IPS-15b (cell line): ENCODE results near the gene TBC1D22A.

Experiments
- H3K27me3 ChIP-seq: one replicate; pipeline ENCODE4 v1.6.1; 2013; ENCODE audit warnings: low read length; ENCODE audit not compliant: control insufficient read depth, insufficient read depth
- H3K36me3 ChIP-seq: one replicate; pipeline ENCODE4 v1.6.1; 2013; ENCODE audit warnings: low read length; ENCODE audit not compliant: control insufficient read depth, insufficient read depth
- H3K4me1 ChIP-seq: one replicate; pipeline ENCODE4 v1.6.1; 2013; ENCODE audit warnings: mild to moderate bottlenecking, low read length; ENCODE audit not compliant: control insufficient read depth, insufficient read depth
- H3K4me3 ChIP-seq: one replicate; pipeline ENCODE4 v1.5.1; 2013; ENCODE audit warnings: low read depth, low read length
- H3K9ac ChIP-seq: one replicate; pipeline ENCODE4 v1.6.1; 2013; ENCODE audit warnings: low read depth, mild to moderate bottlenecking, low read length
- H3K9me3 ChIP-seq: one replicate; pipeline ENCODE4 v1.6.1; 2013; ENCODE audit warnings: mild to moderate bottlenecking, low read length; ENCODE audit not compliant: control insufficient read depth, insufficient read depth

Gene TBC1D22A

GRCh38 chr22:47029244-47030074, 267.0 kb downstream of the TBC1D22A start:
- H3K9me3 ChIP-seq = no peaks in the 10 kb centered on the region
- no peak overlapping the region for H3K9ac ChIP-seq
- H3K4me1 ChIP-seq = peaks cover 3% of the 10 kb centered on the region
- H3K27me3 ChIP-seq = no peaks in the 10 kb centered on the region
- H3K36me3 ChIP-seq = peaks cover 3% of the 10 kb centered on the region
- no peak overlapping the region for H3K4me3 ChIP-seq

DNA sequence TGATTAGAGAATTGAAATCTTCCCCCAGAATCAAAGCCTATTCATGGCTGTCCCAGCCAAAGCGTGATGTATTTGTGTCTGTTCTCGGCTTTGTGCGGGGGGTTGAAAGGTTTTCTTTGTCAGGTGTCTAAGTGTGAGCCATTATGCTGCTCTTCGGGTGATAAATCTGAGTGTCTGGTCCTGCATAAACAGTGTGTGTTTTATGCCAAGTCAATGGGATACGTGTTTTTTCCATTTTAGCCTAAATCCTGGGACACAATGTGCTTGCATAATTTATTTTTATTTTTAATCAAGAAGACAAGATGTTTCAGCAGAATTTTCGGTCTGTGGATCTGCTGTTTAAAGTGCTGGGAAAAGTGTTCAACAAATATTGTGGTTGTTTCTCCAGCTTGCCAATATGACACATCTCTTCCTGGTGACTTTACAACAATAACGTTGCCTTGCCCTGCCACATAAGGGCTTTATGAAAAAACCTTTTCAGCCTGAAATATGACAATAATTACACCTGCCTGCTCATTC, 267.8 kb downstream of the TBC1D22A start:
- H3K4me1 ChIP-seq = peaks cover 3% of the 10 kb centered on the region
- peaks cover 3% of the 10 kb centered on the region for H3K36me3 ChIP-seq
- no peak overlapping the region for H3K4me3 ChIP-seq
- no peaks in the 10 kb centered on the region for H3K9me3 ChIP-seq
- no peak overlapping the region for H3K9ac ChIP-seq
- H3K27me3 ChIP-seq = no peaks in the 10 kb centered on the region

DNA sequence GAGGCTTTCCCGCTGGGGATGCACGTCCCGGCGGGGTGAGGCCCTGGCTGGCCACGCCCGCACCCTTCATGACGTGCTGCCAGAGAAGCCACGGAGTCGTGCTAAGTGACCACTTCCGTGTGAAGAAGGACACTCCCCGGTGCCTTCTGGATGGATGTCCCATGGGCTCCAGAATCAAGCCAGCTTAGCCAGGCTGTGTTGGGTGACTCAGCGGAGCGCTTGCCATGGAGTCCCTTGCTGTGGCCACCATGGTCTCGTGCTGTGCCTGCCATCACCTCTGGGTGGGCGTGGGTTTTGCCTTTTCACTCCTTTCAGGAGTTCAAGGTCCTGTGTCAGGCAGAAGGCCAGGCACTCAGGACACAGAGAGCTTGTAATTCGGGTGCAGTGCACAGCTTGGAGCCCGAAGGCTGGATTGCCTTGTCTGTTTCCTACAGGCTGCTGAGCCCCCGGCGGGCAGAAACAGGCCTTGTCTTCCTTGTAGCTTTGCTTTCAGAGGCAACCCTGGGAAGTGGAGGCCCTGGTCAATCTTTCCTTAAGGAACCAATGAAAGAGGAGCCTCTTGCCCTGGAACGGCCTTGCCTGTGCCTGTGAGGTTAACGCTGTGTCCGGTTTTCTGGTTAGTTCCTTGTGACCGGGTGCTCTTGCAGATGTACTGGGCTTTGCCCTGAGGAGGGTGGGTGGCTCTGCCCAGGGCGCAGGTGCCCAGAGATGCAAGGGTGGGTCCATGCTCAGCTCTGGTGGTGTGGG, 268.6 kb downstream of the TBC1D22A start:
- H3K4me1 ChIP-seq = peaks cover 3% of the 10 kb centered on the region
- peaks cover 3% of the 10 kb centered on the region for H3K36me3 ChIP-seq
- H3K27me3 ChIP-seq = no peaks in the 10 kb centered on the region
- H3K9ac ChIP-seq = no peak overlapping the region
- H3K9me3 ChIP-seq = no peaks in the 10 kb centered on the region
- H3K4me3 ChIP-seq = no peak overlapping the region

DNA sequence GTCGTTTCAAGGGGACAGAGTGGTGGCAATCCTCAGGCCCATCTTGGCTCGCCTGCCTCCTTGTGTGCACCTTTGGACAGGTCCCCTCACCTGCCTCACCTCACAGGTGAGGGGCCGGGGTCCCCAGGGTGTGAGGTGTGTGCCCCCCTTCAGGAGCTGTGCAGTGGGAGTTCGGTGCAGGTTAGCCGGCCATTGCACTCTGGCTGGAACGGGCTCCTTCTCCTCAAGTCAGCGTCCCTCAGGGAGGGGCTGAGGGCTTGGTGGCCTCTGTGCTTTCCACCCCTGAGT, 269.1 kb downstream of the TBC1D22A start:
- Histone ChIP-seq H3K27me3 (no peaks in the 10 kb centered on the region), H3K4me1 (peaks cover 3% of the 10 kb centered on the region), H3K9ac (no peak overlapping the region), H3K9me3 (no peaks in the 10 kb centered on the region), H3K4me3 (no peak overlapping the region), H3K36me3 (peaks cover 3% of the 10 kb centered on the region)

DNA sequence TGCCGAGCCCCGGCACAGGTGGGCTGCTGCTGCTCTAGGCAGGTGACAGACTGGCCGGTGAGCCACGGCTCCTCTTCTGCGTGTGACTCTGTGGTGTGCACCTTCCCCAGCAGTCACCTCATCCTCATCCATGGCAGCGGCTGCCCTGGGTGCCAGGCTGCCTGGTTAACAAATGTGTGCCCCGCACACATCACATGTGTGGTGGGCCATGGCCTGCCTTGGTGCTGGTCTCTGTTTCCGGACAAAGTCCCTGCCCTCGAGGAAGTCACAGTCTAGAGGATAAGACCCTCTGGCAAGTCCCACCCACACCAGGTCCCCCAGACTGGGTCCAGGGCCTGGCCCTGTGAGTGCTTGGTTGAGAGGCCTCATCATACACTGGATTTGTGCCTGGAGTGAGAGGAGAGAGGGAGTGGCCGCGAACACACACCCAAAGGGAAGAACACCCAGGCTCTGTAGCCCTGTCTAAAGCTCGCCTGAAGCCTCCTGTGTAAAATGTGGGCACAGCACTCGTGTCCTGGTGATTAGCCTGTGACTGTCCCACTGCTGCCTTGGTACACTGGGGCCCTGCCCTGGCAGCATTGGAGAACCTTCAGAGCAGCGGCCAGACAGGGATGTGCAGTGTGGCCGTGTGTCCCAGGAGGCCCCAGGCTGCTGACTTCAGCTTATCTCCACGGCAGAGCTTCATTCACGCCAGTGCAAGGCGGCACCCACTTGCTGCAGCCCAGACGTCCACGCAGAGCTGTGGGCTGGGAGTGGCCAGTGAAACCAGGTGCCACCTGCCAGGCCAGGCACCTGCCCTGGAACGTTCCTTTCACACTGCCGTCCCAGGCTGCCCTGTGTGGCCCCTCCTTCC, 269.9 kb downstream of the TBC1D22A start:
- H3K27me3 ChIP-seq = no peaks in the 10 kb centered on the region
- H3K9me3 ChIP-seq = no peaks in the 10 kb centered on the region
- H3K9ac ChIP-seq = no peak overlapping the region
- peaks cover 3% of the 10 kb centered on the region for H3K4me1 ChIP-seq
- H3K36me3 ChIP-seq = peaks cover 3% of the 10 kb centered on the region
- H3K4me3 ChIP-seq = no peak overlapping the region

GRCh38 chr22:47032956-47033647, 270.7 kb downstream of the TBC1D22A start:
- H3K4me3 ChIP-seq = no peak overlapping the region
- H3K36me3 ChIP-seq = peaks cover 3% of the 10 kb centered on the region
- H3K9ac ChIP-seq = no peak overlapping the region

GRCh38 chr22:47033648-47034000, 271.2 kb downstream of the TBC1D22A start:
- H3K4me3 ChIP-seq = no peak overlapping the region
- no peaks in the 10 kb centered on the region for H3K4me1 ChIP-seq
- no peaks in the 10 kb centered on the region for H3K9me3 ChIP-seq
- peaks cover 3% of the 10 kb centered on the region for H3K36me3 ChIP-seq
- H3K27me3 ChIP-seq = no peaks in the 10 kb centered on the region
- no peak overlapping the region for H3K9ac ChIP-seq

More at GRCh38 chr22:47032956-47033647, 270.7 kb downstream of the TBC1D22A start:
- Histone ChIP-seq H3K4me1 (peaks cover under 1% of the 10 kb centered on the region), H3K9me3 (no peaks in the 10 kb centered on the region), H3K27me3 (no peaks in the 10 kb centered on the region)

GRCh38 chr22:47034076-47034808, 271.8 kb downstream of the TBC1D22A start:
- Histone ChIP-seq H3K4me1 (no peaks in the 10 kb centered on the region), H3K36me3 (peaks cover 3% of the 10 kb centered on the region), H3K9ac (no peak overlapping the region), H3K4me3 (no peak overlapping the region), H3K27me3 (no peaks in the 10 kb centered on the region), H3K9me3 (no peaks in the 10 kb centered on the region)

DNA sequence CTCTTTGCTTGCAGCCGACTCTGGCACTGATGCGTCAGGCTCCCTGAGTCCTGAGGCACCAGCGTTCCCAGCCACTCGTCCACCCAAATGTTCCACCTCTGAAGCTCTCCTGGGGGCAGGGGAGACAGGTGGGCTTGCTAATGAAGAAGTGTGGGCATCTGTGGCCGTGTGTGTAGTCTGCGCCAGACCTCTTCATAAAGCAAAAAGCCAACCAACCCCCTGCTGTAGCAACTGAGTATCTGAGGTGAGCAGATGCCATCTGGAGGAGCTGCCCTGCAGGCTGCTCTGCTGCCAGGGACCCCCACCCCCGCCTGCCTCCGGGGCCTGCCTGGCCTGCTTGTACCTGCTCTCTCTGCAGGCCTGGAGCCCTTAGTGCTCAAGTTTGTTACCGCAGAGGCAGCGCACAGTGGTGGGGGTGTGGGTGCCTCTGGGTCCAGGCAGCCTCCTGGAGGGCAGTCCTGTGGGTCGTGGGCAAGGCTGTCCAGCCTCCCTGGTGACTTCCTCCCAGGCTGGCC, 272.5 kb downstream of the TBC1D22A start:
- Histone ChIP-seq H3K4me3 (no peak overlapping the region), H3K4me1 (no peaks in the 10 kb centered on the region), H3K9ac (no peak overlapping the region), H3K9me3 (no peaks in the 10 kb centered on the region), H3K27me3 (no peaks in the 10 kb centered on the region), H3K36me3 (peaks cover 3% of the 10 kb centered on the region)

DNA sequence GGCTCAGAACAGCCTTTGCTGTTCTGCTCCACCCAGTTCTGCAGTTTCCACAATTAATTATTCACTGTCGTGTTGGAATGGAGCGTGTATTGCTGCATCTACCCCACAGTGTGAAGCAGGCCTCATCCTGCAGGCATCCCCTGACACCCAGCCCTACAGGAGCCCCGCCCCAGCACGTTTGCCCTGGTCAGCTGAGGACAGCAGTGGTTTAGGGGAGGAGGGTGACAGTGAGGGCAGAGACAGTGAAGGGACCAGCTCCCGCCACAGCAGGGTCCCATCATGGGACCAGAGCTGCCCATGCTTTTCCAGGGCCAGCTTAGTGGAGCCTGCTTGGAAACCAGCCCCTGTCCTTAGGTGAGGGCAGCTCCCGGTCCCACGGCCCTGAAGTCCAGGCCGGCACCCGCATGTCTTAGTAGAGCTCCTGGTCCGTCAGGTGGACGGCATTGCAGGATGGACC, 273.0 kb downstream of the TBC1D22A start:
- Histone ChIP-seq H3K36me3 (peaks cover 3% of the 10 kb centered on the region), H3K9me3 (no peaks in the 10 kb centered on the region), H3K4me1 (no peaks in the 10 kb centered on the region), H3K27me3 (no peaks in the 10 kb centered on the region), H3K9ac (no peak overlapping the region), H3K4me3 (no peak overlapping the region)
